Loucy (cell line): ENCODE results near the gene C20orf173.

Experiments used
- H2AFZ ChIP-seq: fragments of 200-600 bp; sonication (generic); 2 replicates; pipeline ENCODE4 v1.6.0; 2016; ENCODE audit warnings: antibody characterized with exemption, mild to moderate bottlenecking, low read length, moderate library complexity
- H3F3A ChIP-seq: fragments of 200-600 bp; 2 replicates; pipeline ENCODE4 v1.6.0; 2016; ENCODE audit warnings: antibody characterized with exemption, low read depth, mild to moderate bottlenecking
- H3K27me3 ChIP-seq: fragments of 200-600 bp; sonication (generic); 2 replicates; pipeline ENCODE4 v1.6.1; 2014; ENCODE audit warnings: low read length, mild to moderate bottlenecking; ENCODE audit not compliant: insufficient read depth, poor library complexity, severe bottlenecking
- H3K36me3 ChIP-seq: fragments of 200-600 bp; sonication (generic); 2 replicates; pipeline ENCODE4 v1.6.1; 2016; ENCODE audit warnings: low read length; ENCODE audit not compliant: insufficient read depth
- H3K4me1 ChIP-seq: fragments of 200-600 bp; sonication (generic); 2 replicates; pipeline ENCODE4 v1.5.1; 2014; ENCODE audit warnings: low read length, mild to moderate bottlenecking; ENCODE audit not compliant: insufficient read depth, poor library complexity, severe bottlenecking
- H3K4me2 ChIP-seq: fragments of 200-600 bp; sonication (generic); 2 replicates; pipeline ENCODE4 v1.6.0; 2014; ENCODE audit warnings: antibody characterized with exemption, low read length, low read depth, mild to moderate bottlenecking; ENCODE audit not compliant: poor library complexity, severe bottlenecking
- H3K4me3 ChIP-seq: fragments of 200-600 bp; sonication (generic); 2 replicates; pipeline ENCODE4 v1.5.1; 2014; ENCODE audit warnings: low read length, mild to moderate bottlenecking, mixed read lengths; ENCODE audit not compliant: poor library complexity, severe bottlenecking
- H3K79me2 ChIP-seq: fragments of 200-600 bp; sonication (generic); 2 replicates; pipeline ENCODE4 v1.6.1; 2014; ENCODE audit warnings: low read length; ENCODE audit not compliant: insufficient read depth
- H3K9ac ChIP-seq: fragments of 200-600 bp; sonication (generic); 2 replicates; pipeline ENCODE4 v1.6.0; 2014; ENCODE audit warnings: mild to moderate bottlenecking, low read depth, low read length, moderate library complexity; ENCODE audit not compliant: poor library complexity, severe bottlenecking
- H3K9me2 ChIP-seq: fragments of 200-600 bp; sonication (generic); replicated peaks from 2 replicates; pipeline ENCODE4 v1.6.1; 2016; ENCODE audit warnings: low read depth, low read length, mixed read lengths
- H3K9me3 ChIP-seq: fragments of 200-600 bp; sonication (generic); 2 replicates; pipeline ENCODE4 v1.6.1; 2014; ENCODE audit warnings: mild to moderate bottlenecking, antibody characterized with exemption, low read length, low read depth; ENCODE audit not compliant: insufficient read depth
- H4K20me1 ChIP-seq: fragments of 200-600 bp; sonication (generic); 2 replicates; pipeline ENCODE4 v1.6.0; 2014; ENCODE audit warnings: antibody characterized with exemption, low read length, mild to moderate bottlenecking; ENCODE audit not compliant: insufficient read depth, poor library complexity, severe bottlenecking
- CTCF ChIP-seq: fragments of 200-600 bp; sonication (generic); conservative IDR thresholded peaks from 2 replicates; pipeline ENCODE4 v1.5.1; 2014; ENCODE audit warnings: mild to moderate bottlenecking, antibody characterized with exemption, low read length
- EZH2phosphoT487 ChIP-seq: fragments of 200-600 bp; IDR thresholded peaks from 2 replicates; pipeline ENCODE4 v1.6.1; 2018; ENCODE audit warnings: antibody characterized with exemption, mild to moderate bottlenecking, moderate library complexity, borderline replicate concordance

C20orf173 gene

GRCh38 chr20:35478804-35479472, 50.5 kb downstream of the C20orf173 start:
- no peaks in the 10 kb centered on the region for H3K27me3 ChIP-seq
- H3K36me3 ChIP-seq, result peaks cover 51% of the 10 kb centered on the region; the same call in 1 of the 2 replicates
- peaks cover 1% of the 10 kb centered on the region; the same call in 1 of the 2 replicates for H3K9me3 ChIP-seq
- peak; percentile 65 for TF ChIP-seq CTCF
- TF ChIP-seq EZH2phosphoT487, result no peak
- no peak overlapping the region for H3K9ac ChIP-seq
- no peaks in the 10 kb centered on the region for H4K20me1 ChIP-seq
- no peaks in the 10 kb centered on the region for H3F3A ChIP-seq
- no peaks in the 10 kb centered on the region for H3K9me2 ChIP-seq
- no peak overlapping the region for H2AFZ ChIP-seq
- no peak overlapping the region for H3K4me2 ChIP-seq
- no peak overlapping the region for H3K4me3 ChIP-seq
- H3K4me1 ChIP-seq, result no peaks in the 10 kb centered on the region
- no peaks in the 10 kb centered on the region for H3K79me2 ChIP-seq
